ENCODE results near the gene ADCY5. TPM values are rescaled to one million over a fixed set of nuclear protein-coding genes. Genes with fewer than 3 reads are reported as not detected.

Gene ADCY5
- total and polyA plus RNA-seq, 7 experiments from 2014 or later, result 0.07 TPM; not detected in 6

DNA sequence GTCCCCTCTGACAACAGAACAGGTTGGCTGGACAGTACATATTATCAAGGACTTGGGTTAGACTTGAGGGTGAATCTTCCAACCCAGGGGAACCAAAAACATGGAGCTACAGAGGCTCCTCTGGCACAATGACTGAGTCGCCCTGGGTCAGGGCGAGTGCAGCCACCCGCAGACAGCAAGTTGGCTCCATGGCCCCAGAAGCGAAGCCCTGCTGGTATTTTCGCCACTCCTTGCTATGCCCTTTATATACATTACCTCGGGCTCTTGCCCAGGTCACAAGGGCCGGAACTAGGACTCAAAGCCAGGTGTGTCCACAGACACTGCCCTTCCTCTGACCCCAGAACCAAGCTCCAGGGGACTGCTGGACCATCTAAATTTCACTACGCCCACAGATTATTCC is 64.6 kb downstream of the ADCY5 start:
- H3K36me3 Mint-ChIP-seq, result no peaks in the 10 kb centered on the region
- ATAC-seq (no peak), DNase-seq (no peak)
- no peaks in the 10 kb centered on the region for H3K27me3 ChIP-seq (ENCODE audit: control insufficient read depth in 2 of 2, insufficient read depth in 2 of 2, low read length in 2 of 2)
- H3K4me1 ChIP-seq (ENCODE audit: control insufficient read depth in 2 of 2, insufficient read depth in 2 of 2, low read length in 2 of 2), result no peaks in the 10 kb centered on the region
- H3K9me3 ChIP-seq (ENCODE audit: control insufficient read depth in 2 of 3, low read length in 3 of 3), result no peaks in the 10 kb centered on the region
- no peak overlapping the region for H3K4me3 ChIP-seq (ENCODE audit: low read length)
- H3K27me3 Mint-ChIP-seq, result peaks cover 0 to 18% (median 9%) of the 10 kb centered on the region in 5 donors
- no peaks in the 10 kb centered on the region for H3K36me3 ChIP-seq (ENCODE audit: control insufficient read depth in 2 of 3, insufficient read depth in 3 of 3, low read length in 3 of 3)
- H3K4me1 Mint-ChIP-seq, result no peaks in the 10 kb centered on the region
- no peaks in the 10 kb centered on the region for H3K9me3 Mint-ChIP-seq
- no peak overlapping the region for H3K4me3 Mint-ChIP-seq
- intact Hi-C loops (cut with micrococcal nuclease), result no loop called here
- ChIA-PET POLR2A (no interaction called here), CTCF (interaction anchor here (0.6 kb wide), 1 partner anchor 23 kb away, joined by 3 read pairs; no protein-coding TSS in a partner anchor)
- H3K27ac ChIP-seq (ENCODE audit: low read depth, low read length), result no peak overlapping the region
- no peak overlapping the region for H3K27ac Mint-ChIP-seq

DNA sequence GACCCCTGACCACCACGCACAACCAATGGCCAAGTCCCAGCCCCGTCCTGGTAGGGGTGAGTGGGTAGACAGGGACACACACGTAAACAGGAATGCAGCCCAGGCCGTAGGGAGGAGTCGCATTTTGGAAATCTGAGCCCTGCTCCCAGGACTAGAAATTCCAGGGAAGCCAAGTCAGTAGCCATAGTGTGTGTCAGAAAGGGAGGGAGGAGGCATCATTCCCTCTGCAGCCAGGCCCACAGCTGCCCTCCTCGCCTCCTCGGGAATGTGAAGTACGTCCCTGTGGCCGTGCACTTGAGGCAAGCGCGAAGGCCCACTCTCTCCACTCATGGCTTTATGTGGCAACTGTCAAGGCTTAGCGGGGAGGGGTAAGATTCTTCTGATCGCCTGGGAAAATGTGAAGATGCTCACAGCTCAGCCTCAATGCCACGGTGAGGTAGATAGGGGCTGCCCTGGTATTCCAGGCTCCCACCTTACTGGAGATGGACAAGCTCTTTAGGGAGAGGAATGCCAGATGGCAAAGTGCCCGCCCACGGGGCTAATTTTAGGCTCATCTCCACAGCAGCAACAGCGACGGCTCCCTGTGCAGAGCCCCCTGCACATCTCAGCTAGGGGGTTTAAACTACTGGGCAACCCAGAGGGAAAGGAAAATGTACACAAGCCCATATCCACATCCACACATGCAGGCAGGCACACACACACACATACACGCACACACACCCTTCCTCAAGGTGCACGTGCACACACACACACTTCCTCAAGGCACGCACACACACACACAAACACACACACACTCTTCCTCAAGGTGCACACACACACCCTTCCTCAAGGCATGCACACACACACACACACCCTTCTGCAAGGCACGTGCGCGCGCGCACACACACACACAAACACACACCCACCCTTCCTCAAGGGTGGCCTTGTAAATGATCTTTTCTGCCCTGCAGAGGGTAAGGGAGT is 65.5 kb downstream of the ADCY5 start:
- peaks cover 0 to 14% (median 7%) of the 10 kb centered on the region in 5 donors for H3K27me3 Mint-ChIP-seq
- H3K27ac Mint-ChIP-seq, result no peak overlapping the region
- Histone ChIP-seq H3K9me3 (ENCODE audit: control insufficient read depth in 2 of 3, low read length in 3 of 3) (no peaks in the 10 kb centered on the region), H3K36me3 (ENCODE audit: control insufficient read depth in 2 of 3, insufficient read depth in 3 of 3, low read length in 3 of 3) (no peaks in the 10 kb centered on the region), H3K27ac (ENCODE audit: low read depth, low read length) (no peak overlapping the region), H3K4me3 (ENCODE audit: low read length) (no peak overlapping the region), H3K4me1 (ENCODE audit: control insufficient read depth in 2 of 2, insufficient read depth in 2 of 2, low read length in 2 of 2) (no peaks in the 10 kb centered on the region), H3K27me3 (ENCODE audit: control insufficient read depth in 2 of 2, insufficient read depth in 2 of 2, low read length in 2 of 2) (no peaks in the 10 kb centered on the region)
- no peaks in the 10 kb centered on the region for H3K9me3 Mint-ChIP-seq
- intact Hi-C loops (cut with micrococcal nuclease), result no loop called here
- CTCF ChIA-PET, result interaction anchor here (0.6 kb wide), 1 partner anchor 24 kb away, joined by 3 read pairs; no protein-coding TSS in a partner anchor
- ATAC-seq (no peak), DNase-seq (no peak)
- POLR2A ChIA-PET, result no interaction called here
- no peaks in the 10 kb centered on the region for H3K4me1 Mint-ChIP-seq
- H3K36me3 Mint-ChIP-seq, result no peaks in the 10 kb centered on the region
- H3K4me3 Mint-ChIP-seq, result no peak overlapping the region

DNA sequence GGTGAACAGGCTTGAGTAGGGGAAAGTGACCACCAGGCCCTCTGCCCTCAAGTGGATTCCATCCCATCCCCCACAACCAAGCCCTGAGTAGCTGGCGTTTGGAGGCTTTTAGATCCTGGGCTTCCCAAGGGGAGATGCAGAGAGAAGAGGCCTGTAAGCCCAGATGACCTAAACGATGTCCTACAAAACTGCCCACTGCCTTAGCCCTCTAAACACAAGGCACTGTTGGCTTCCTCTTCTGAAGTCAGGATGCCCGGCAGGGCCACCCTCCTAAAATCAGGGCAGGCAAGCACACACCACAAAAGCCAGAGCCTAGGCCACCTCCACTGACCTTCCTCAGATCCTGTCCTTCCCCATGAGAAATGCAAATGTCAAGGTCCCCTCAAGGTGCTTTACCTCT is 68.6 kb downstream of the ADCY5 start:
- Mint-ChIP-seq H3K4me3 (no peak overlapping the region), H3K9me3 (no peaks in the 10 kb centered on the region), H3K36me3 (no peaks in the 10 kb centered on the region), H3K4me1 (no peaks in the 10 kb centered on the region), H3K27ac (no peak overlapping the region), H3K27me3 (peaks cover 0 to 7% (median 0%) of the 10 kb centered on the region in 5 donors)
- H3K4me1 ChIP-seq (ENCODE audit: control insufficient read depth in 2 of 2, insufficient read depth in 2 of 2, low read length in 2 of 2), result no peaks in the 10 kb centered on the region
- ChIA-PET POLR2A (no interaction called here), CTCF (no interaction called here)
- H3K27ac ChIP-seq (ENCODE audit: low read depth, low read length), result no peak overlapping the region
- H3K4me3 ChIP-seq (ENCODE audit: low read length), result no peak overlapping the region
- no peaks in the 10 kb centered on the region for H3K9me3 ChIP-seq (ENCODE audit: control insufficient read depth in 2 of 3, low read length in 3 of 3)
- no peaks in the 10 kb centered on the region for H3K27me3 ChIP-seq (ENCODE audit: control insufficient read depth in 2 of 2, insufficient read depth in 2 of 2, low read length in 2 of 2)
- ATAC-seq, result no peak
- DNase-seq, result no peak
- intact Hi-C loops (cut with micrococcal nuclease), result no loop called here
- no peaks in the 10 kb centered on the region for H3K36me3 ChIP-seq (ENCODE audit: control insufficient read depth in 2 of 3, insufficient read depth in 3 of 3, low read length in 3 of 3)

- Histone ChIP-seq H3K4me1 (ENCODE audit: control insufficient read depth in 2 of 2, insufficient read depth in 2 of 2, low read length in 2 of 2) (no peaks in the 10 kb centered on the region), H3K9me3 (ENCODE audit: control insufficient read depth in 2 of 3, low read length in 3 of 3) (no peaks in the 10 kb centered on the region), H3K27me3 (ENCODE audit: control insufficient read depth in 2 of 2, insufficient read depth in 2 of 2, low read length in 2 of 2) (no peaks in the 10 kb centered on the region), H3K27ac (ENCODE audit: low read depth, low read length) (no peak overlapping the region), H3K4me3 (ENCODE audit: low read length) (no peak overlapping the region), H3K36me3 (ENCODE audit: control insufficient read depth in 2 of 3, insufficient read depth in 3 of 3, low read length in 3 of 3) (no peaks in the 10 kb centered on the region)
- H3K4me1 Mint-ChIP-seq, result no peaks in the 10 kb centered on the region
- ChIA-PET POLR2A (no interaction called here), CTCF (no interaction called here)
- no peaks in the 10 kb centered on the region for H3K36me3 Mint-ChIP-seq
- H3K4me3 Mint-ChIP-seq, result no peak overlapping the region
- ATAC-seq (no peak), DNase-seq (no peak)
- no peaks in the 10 kb centered on the region for H3K27me3 Mint-ChIP-seq
- H3K27ac Mint-ChIP-seq, result no peak overlapping the region
- intact Hi-C loops (cut with micrococcal nuclease), result no loop called here
- no peaks in the 10 kb centered on the region for H3K9me3 Mint-ChIP-seq
These were observed 69.7 kb downstream of the ADCY5 start for GRCh38 chr3:123379041-123379830.

- Mint-ChIP-seq H3K4me3 (no peak overlapping the region), H3K27me3 (peaks cover 0 to 3% (median 0%) of the 10 kb centered on the region in 5 donors), H3K36me3 (no peaks in the 10 kb centered on the region), H3K9me3 (no peaks in the 10 kb centered on the region), H3K4me1 (no peaks in the 10 kb centered on the region), H3K27ac (no peak overlapping the region)
- no peak overlapping the region for H3K27ac ChIP-seq (ENCODE audit: low read depth, low read length)
- intact Hi-C loops (cut with micrococcal nuclease), result no loop called here
- H3K27me3 ChIP-seq (ENCODE audit: control insufficient read depth in 2 of 2, insufficient read depth in 2 of 2, low read length in 2 of 2), result no peaks in the 10 kb centered on the region
- H3K4me1 ChIP-seq (ENCODE audit: control insufficient read depth in 2 of 2, insufficient read depth in 2 of 2, low read length in 2 of 2), result no peaks in the 10 kb centered on the region
- DNase-seq (no peak), ATAC-seq (no peak)
- no peak overlapping the region for H3K4me3 ChIP-seq (ENCODE audit: low read length)
- CTCF ChIA-PET, result no interaction called here
- POLR2A ChIA-PET, result no interaction called here
- no peaks in the 10 kb centered on the region for H3K36me3 ChIP-seq (ENCODE audit: control insufficient read depth in 2 of 3, insufficient read depth in 3 of 3, low read length in 3 of 3)
- H3K9me3 ChIP-seq (ENCODE audit: control insufficient read depth in 2 of 3, low read length in 3 of 3), result no peaks in the 10 kb centered on the region
These were observed 70.4 kb downstream of the ADCY5 start for GRCh38 chr3:123378409-123378915.

- no peak overlapping the region for H3K4me3 Mint-ChIP-seq
- no peaks in the 10 kb centered on the region for H3K9me3 Mint-ChIP-seq
- Histone ChIP-seq H3K27me3 (ENCODE audit: control insufficient read depth in 2 of 2, insufficient read depth in 2 of 2, low read length in 2 of 2) (no peaks in the 10 kb centered on the region), H3K9me3 (ENCODE audit: control insufficient read depth in 2 of 3, low read length in 3 of 3) (no peaks in the 10 kb centered on the region), H3K4me3 (ENCODE audit: low read length) (no peak overlapping the region), H3K27ac (ENCODE audit: low read depth, low read length) (no peak overlapping the region), H3K36me3 (ENCODE audit: control insufficient read depth in 2 of 3, insufficient read depth in 3 of 3, low read length in 3 of 3) (no peaks in the 10 kb centered on the region), H3K4me1 (ENCODE audit: control insufficient read depth in 2 of 2, insufficient read depth in 2 of 2, low read length in 2 of 2) (no peaks in the 10 kb centered on the region)
- H3K36me3 Mint-ChIP-seq, result no peaks in the 10 kb centered on the region
- DNase-seq (no peak), ATAC-seq (no peak)
- H3K27me3 Mint-ChIP-seq, result peaks cover 0 to 3% (median 0%) of the 10 kb centered on the region in 5 donors
- H3K4me1 Mint-ChIP-seq, result no peaks in the 10 kb centered on the region
- no peak overlapping the region for H3K27ac Mint-ChIP-seq
- CTCF ChIA-PET, result no interaction called here
- intact Hi-C loops (cut with micrococcal nuclease), result no loop called here
- POLR2A ChIA-PET, result no interaction called here
These were observed 71.6 kb downstream of the ADCY5 start for GRCh38 chr3:123377243-123377740.

All from naive thymus-derived CD4-positive, alpha-beta T cell (primary cell).